SIG-M5 treated with dmso at 0.1 percent for 504 hours (cell line): Measurements from ENCODE around the gene EDEM3.

Experiments used
- DNase-seq: peaks from one replicate; lab custom pipeline; 2025; ENCODE audit not compliant: unreplicated experiment; lab: John Stamatoyannopoulos, UW

Gene EDEM3

GRCh38 chr1:184673305-184673704 lies 81.4 kb downstream of the EDEM3 start:
- no peak for DNase-seq

GRCh38 chr1:184672013-184672726 lies 82.5 kb downstream of the EDEM3 start:
- no peak for DNase-seq

- DNase-seq: no peak
Measured at GRCh38 chr1:184669391-184669790, 85.3 kb downstream of the EDEM3 start.

GRCh38 chr1:184665360-184665759 lies 89.3 kb downstream of the EDEM3 start:
- DNase-seq: no peak

GRCh38 chr1:184664661-184665060 lies 90.0 kb downstream of the EDEM3 start:
- no peak for DNase-seq

GRCh38 chr1:184664042-184664660 lies 90.5 kb downstream of the EDEM3 start:
- DNase-seq: peak; percentile 40

- DNase-seq: no peak
Measured at GRCh38 chr1:184661801-184662200, 92.9 kb downstream of the EDEM3 start.

GRCh38 chr1:184660462-184661191 lies 94.0 kb downstream of the EDEM3 start:
- no peak for DNase-seq

- DNase-seq: no peak
Measured at GRCh38 chr1:184658055-184658454, 96.6 kb downstream of the EDEM3 start.

GRCh38 chr1:184656221-184656620 lies 98.4 kb downstream of the EDEM3 start:
- no peak for DNase-seq

GRCh38 chr1:184655185-184655584 lies 99.5 kb downstream of the EDEM3 start:
- DNase-seq: no peak

GRCh38 chr1:184650177-184650866 lies 104.3 kb downstream of the EDEM3 start:
- DNase-seq: peak; percentile 20

GRCh38 chr1:184649451-184649888 lies 105.2 kb downstream of the EDEM3 start:
- peak; percentile 94 for DNase-seq

GRCh38 chr1:184648856-184649201 lies 105.8 kb downstream of the EDEM3 start:
- no peak for DNase-seq

GRCh38 chr1:184648160-184648855 lies 106.3 kb downstream of the EDEM3 start:
- DNase-seq: no peak

- no peak for DNase-seq
Measured at GRCh38 chr1:184647471-184647870, 107.2 kb downstream of the EDEM3 start.

- no peak for DNase-seq
Measured at GRCh38 chr1:184646824-184647223, 107.8 kb downstream of the EDEM3 start.

GRCh38 chr1:184646178-184646701 lies 108.4 kb downstream of the EDEM3 start:
- no peak for DNase-seq

GRCh38 chr1:184644771-184645170 lies 109.9 kb downstream of the EDEM3 start:
- DNase-seq: no peak

- DNase-seq: no peak
Measured at GRCh38 chr1:184643661-184644060, 111.0 kb downstream of the EDEM3 start.

- no peak for DNase-seq
Measured at GRCh38 chr1:184641894-184642293, 112.8 kb downstream of the EDEM3 start.
